HG03469 (cell line): ENCODE data around the gene NCAM2.

Source experiments
- ATAC-seq: cut with Tn5 transposase; IDR thresholded peaks from one replicate; pipeline ENCODE4 v1.9.1; 2021; ENCODE audit warnings: mild to moderate bottlenecking, moderate library complexity, moderate number of reproducible peaks; ENCODE audit not compliant: unreplicated experiment

Gene NCAM2

DNA sequence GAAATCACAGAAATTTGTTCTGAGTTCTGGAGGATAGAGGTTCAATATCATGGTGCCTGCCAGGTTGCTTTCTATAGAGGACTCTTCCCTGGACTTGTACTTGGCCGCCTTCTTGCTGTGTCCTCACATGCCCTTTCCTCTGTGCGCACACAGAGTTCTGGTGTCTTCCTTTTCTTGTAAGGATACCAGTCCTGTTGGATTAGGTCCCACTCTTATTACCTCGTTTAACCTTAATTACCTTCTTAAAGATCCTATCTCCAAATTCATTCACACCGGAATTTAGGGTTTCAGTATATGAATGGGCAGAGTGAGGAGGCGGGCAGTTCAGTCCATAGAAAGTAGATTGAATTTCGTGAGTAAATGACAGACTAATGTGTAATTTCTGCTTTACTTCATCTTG, 413.9 kb downstream of the NCAM2 start:
- no peak for ATAC-seq

- no peak for ATAC-seq
Observed at GRCh38 chr21:21415741-21416140, 417.5 kb downstream of the NCAM2 start.

GRCh38 chr21:21434944-21435343, 436.7 kb downstream of the NCAM2 start:
- ATAC-seq, result no peak

- ATAC-seq, result no peak
Observed at GRCh38 chr21:21436012-21436534, 437.9 kb downstream of the NCAM2 start.

DNA sequence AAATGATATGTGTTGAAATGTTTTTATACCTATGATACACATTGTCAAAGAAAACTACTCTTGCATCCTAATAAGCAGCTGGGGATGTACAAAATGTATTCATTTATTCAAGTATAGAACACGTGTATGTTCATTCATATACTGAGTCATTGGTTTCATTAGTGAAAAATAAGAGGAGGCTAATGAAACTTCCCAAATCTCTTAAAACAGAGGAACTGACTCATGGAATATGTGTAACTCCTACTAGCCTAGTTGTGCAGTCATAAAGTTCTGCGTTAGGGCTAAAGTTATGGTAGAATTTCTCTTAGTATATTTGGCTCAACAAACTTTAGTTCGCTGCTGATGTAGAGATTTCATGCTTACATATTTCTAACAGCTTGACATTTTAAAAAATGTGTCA, 441.6 kb downstream of the NCAM2 start:
- no peak for ATAC-seq

GRCh38 chr21:21457077-21457476, 458.9 kb downstream of the NCAM2 start:
- no peak for ATAC-seq

- ATAC-seq, result no peak
Observed at GRCh38 chr21:21458124-21458631, 460.0 kb downstream of the NCAM2 start.

- ATAC-seq, result no peak
Observed at GRCh38 chr21:21460979-21461378, 462.8 kb downstream of the NCAM2 start.

- ATAC-seq, result no peak
Observed at GRCh38 chr21:21463456-21463855, 465.2 kb downstream of the NCAM2 start.

- no peak for ATAC-seq
Observed at GRCh38 chr21:21464684-21465083, 466.5 kb downstream of the NCAM2 start.

GRCh38 chr21:21466752-21467151, 468.5 kb downstream of the NCAM2 start:
- ATAC-seq, result no peak

DNA sequence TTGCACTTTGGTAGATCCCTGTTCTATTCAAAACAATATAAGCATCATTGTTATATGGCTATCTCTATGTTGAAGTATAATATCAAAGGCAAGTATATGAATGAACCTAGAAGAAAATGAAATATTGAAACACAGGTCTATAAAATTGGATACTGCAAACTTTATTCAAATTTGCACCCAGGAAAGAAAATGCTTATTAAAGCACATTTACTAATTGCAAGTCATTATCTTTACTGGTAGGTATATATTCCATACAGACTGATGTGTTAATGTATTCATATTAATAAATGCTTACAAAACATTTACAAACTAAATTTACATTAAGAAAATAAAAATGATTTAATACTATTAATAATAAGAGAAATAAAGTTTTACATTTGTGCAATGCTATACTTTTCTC, 469.8 kb downstream of the NCAM2 start:
- no peak for ATAC-seq

DNA sequence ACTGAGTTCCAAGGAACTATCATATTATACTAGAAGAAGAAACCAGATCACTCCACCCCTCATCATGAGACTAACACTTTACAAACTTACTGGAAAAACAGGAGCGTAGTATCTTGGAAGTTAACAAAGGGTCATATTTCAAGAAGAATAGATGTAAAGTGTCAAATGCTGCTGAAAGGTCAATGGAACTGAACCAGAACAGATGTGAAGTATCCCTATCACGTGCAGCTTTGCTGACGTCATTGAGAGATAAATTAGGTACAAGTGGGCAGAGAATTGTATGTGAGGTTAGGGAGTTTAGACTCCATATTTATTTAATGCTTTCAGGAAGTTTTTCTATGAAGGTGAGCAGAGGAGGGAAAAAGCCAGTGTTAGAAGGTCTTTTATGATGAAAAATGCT, 483.0 kb downstream of the NCAM2 start:
- no peak for ATAC-seq

DNA sequence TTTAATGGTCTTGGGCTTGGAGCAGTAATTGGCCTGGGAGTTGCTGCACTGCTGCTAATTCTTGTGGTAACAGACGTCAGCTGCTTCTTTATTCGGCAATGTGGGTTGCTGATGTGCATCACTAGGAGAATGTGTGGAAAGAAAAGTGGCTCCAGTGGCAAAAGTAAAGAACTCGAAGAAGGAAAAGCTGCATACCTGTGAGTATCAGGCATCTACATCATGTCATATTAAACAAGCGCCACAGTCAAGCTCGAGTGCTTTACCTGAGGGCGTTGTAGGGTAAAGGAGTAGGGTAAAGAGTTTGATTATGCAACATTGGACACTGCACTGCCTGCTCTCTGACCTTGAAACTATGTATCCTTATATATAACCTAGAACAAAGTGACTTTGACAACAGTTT, 510.6 kb downstream of the NCAM2 start:
- ATAC-seq, result no peak

DNA sequence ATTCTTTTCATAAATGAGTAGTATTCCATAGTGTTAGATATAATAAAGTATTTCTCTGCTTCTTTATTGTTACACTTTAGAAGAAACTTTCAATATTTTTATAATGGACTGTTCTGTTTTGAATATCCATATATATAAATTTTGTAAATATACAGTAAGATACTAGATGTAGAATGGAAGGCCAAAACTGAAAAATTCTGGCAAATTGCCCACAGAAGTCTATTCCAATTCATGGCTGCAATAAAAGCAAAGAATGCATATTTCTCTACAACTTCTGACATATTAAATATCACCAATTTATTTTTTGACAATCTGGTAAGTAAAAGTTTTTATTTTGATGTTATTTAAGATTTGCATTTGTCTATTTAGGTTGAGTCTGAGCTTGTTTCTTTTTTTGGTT, 532.5 kb downstream of the NCAM2 start:
- ATAC-seq, result no peak

- no peak for ATAC-seq
Observed at GRCh38 chr21:21547368-21547953, 549.3 kb downstream of the NCAM2 start.

DNA sequence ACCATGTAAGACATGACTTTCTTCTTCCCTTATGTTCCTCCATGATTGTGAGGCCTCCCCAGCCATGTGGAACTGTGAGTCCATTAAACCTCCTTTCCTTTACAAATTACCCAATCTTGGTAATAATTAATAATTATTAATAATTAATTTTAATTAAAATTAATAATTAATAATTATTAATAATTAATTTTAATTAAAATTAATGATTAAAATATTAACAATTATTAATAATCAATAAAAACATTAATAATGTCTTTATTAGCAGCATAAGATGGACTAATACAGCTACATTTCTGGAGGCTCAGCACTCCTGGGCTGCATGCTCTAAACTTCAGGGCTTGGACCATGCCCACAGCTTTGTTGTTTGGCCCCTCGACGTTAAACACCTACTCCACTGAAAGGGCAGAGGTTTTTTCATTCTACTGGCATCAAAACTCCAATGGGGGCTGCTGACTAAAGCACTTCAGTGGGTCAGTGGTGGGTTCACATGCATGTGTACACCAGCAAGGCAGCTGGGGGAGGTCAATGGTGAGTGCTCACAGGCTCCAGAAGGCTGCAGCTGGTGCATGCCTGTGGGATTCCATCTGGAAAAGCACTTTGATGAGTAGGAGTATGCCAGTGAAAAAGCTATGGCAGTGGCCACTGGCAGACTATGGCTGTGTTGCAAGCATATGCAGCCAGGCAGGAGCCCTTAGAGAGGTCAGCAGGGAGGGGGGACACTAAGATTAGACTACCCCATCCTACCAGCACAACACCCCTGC, 561.3 kb downstream of the NCAM2 start:
- ATAC-seq, result no peak
